ENCODE data around the gene GARIN1A.
"Not testable (repeated sequence)": the region's sequence is repeated elsewhere in the genome, so short reads cannot be mapped to it uniquely, and the experiment has no call there.

GARIN1A gene

GRCh38 chr7:128683738-128684137 lies 11.6 kb downstream of the GARIN1A start:
- not testable (repeated sequence) for DNase-seq (ENCODE audit: low spot score)

- peak; percentile 27 for DNase-seq (ENCODE audit: low spot score)
These were observed 15.0 kb downstream of the GARIN1A start for GRCh38 chr7:128687131-128687530.

- DNase-seq (ENCODE audit: low spot score): no peak
These were observed 16.4 kb downstream of the GARIN1A start for GRCh38 chr7:128688492-128688891.

- DNase-seq (ENCODE audit: low spot score): not testable (repeated sequence)
These were observed 17.3 kb downstream of the GARIN1A start for GRCh38 chr7:128689161-128689935.

GRCh38 chr7:128691227-128691626 lies 19.1 kb downstream of the GARIN1A start:
- no peak for DNase-seq (ENCODE audit: low spot score)

GRCh38 chr7:128692623-128693270 lies 20.7 kb downstream of the GARIN1A start:
- DNase-seq (ENCODE audit: low spot score): no peak

GRCh38 chr7:128693373-128694015 lies 21.4 kb downstream of the GARIN1A start:
- no peak for DNase-seq (ENCODE audit: low spot score)

GRCh38 chr7:128694738-128695137 lies 22.6 kb downstream of the GARIN1A start:
- DNase-seq (ENCODE audit: low spot score): no peak

GRCh38 chr7:128697302-128697905 lies 25.3 kb downstream of the GARIN1A start:
- DNase-seq (ENCODE audit: low spot score): peak; percentile 74

- no peak for DNase-seq (ENCODE audit: low spot score)
These were observed 27.2 kb downstream of the GARIN1A start for GRCh38 chr7:128699196-128699712.

GRCh38 chr7:128699895-128700294 lies 27.8 kb downstream of the GARIN1A start:
- no peak for DNase-seq (ENCODE audit: low spot score)

GRCh38 chr7:128701062-128701785 lies 29.1 kb downstream of the GARIN1A start:
- no peak for DNase-seq (ENCODE audit: low spot score)

GRCh38 chr7:128703609-128704241 lies 31.6 kb downstream of the GARIN1A start:
- DNase-seq (ENCODE audit: low spot score): peak; percentile 44

GRCh38 chr7:128705891-128706333 lies 33.8 kb downstream of the GARIN1A start:
- DNase-seq (ENCODE audit: low spot score): peak; percentile 50

- DNase-seq (ENCODE audit: low spot score): no peak
These were observed 35.7 kb downstream of the GARIN1A start for GRCh38 chr7:128707752-128708151.

- DNase-seq (ENCODE audit: low spot score): no peak
These were observed 36.1 kb downstream of the GARIN1A start for GRCh38 chr7:128708235-128708634.

GRCh38 chr7:128708824-128709223 lies 36.7 kb downstream of the GARIN1A start:
- no peak for DNase-seq (ENCODE audit: low spot score)

- DNase-seq (ENCODE audit: low spot score): no peak
These were observed 38.4 kb downstream of the GARIN1A start for GRCh38 chr7:128710481-128710880.

- DNase-seq (ENCODE audit: low spot score): no peak
These were observed 41.7 kb downstream of the GARIN1A start for GRCh38 chr7:128713794-128714193.

GRCh38 chr7:128714701-128715495 lies 42.8 kb downstream of the GARIN1A start:
- no peak for DNase-seq (ENCODE audit: low spot score)

Measured in AG08395 (cell line).